GM21717 (cell line): ENCODE measurements around the gene BBS7.
A peak's percentile ranks its signal among the peaks of the same experiment; 100 is the strongest.

Experiments
- ATAC-seq: cut with Tn5 transposase; IDR thresholded peaks from one replicate; pipeline ENCODE4 v1.9.1; 2021; ENCODE audit warnings: mild to moderate bottlenecking, moderate library complexity; ENCODE audit not compliant: unreplicated experiment

The BBS7 gene

GRCh38 chr4:121829511-121829910 is 40.8 kb downstream of the BBS7 start:
- no peak for ATAC-seq

DNA sequence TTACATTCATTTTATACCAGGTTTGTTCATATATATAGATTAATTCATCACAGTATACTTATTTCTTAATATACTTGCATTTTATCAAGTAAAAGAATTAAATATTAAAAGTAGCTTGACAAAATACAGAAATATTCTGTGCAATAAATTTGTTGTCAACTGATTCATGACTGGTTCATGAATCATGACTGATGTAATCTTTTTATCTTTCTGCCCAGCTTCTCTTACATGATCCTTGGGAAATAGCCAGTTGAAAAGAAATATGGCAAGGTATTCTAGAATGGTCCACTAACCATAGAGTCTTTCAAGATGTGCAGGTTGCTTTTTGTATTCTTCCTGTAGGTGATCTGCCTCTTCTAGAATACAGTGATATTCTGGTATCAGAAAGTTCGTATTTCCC is 42.4 kb downstream of the BBS7 start:
- no peak for ATAC-seq

DNA sequence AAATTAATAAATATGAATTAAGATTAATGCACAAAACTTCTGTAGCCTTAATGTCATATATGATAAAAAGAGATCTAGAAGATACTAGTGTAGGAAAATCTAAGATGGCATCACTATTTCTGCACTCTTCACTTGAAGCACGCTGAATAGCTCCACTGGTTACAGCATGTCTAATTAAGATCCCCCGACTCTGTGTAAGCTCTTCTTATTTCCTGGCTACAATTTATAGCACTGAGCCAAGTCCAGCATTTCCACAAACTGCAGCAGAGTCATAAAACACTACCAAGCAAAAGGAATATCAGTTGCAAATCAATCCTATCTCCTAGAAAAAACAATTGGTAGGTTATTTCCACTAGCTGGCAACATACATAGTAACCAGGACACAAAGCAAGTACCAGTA is 45.3 kb downstream of the BBS7 start:
- no peak for ATAC-seq

- ATAC-seq: peak; percentile 0
Measured at GRCh38 chr4:121824171-121824527, 46.1 kb downstream of the BBS7 start.

- peak; percentile 96 for ATAC-seq
Measured at GRCh38 chr4:121823505-121824170, 46.6 kb downstream of the BBS7 start, which contains the start of gene CCNA2. TSS of gene CCNA2 (minus strand) at chr4:121823883. CDS start at chr4:121823628, 255 bp downstream.

- ATAC-seq: peak; percentile 36
Measured at GRCh38 chr4:121822796-121823504, 47.3 kb downstream of the BBS7 start.

DNA sequence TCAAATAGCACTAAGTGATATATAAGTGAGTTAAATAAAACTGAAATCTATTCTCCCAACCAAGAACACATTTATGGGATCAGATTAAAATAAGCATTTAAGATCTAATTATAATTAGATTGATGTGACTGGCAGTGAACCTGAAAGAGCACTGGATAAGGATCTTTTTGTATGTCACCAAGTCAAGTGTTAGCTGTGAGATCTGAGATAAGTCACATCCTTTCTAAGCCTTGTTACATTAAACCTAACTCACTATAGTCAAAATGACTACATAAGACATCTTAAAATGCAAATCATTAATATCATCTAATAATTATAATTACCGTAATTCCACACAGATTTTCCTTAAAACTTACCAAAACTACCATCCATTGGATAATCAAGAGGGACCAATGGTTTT is 48.2 kb downstream of the BBS7 start:
- no peak for ATAC-seq

- ATAC-seq: no peak
Measured at GRCh38 chr4:121819216-121819965, 50.9 kb downstream of the BBS7 start.

GRCh38 chr4:121818215-121818614 is 52.1 kb downstream of the BBS7 start:
- no peak for ATAC-seq

GRCh38 chr4:121817701-121818100 is 52.6 kb downstream of the BBS7 start:
- ATAC-seq: no peak

DNA sequence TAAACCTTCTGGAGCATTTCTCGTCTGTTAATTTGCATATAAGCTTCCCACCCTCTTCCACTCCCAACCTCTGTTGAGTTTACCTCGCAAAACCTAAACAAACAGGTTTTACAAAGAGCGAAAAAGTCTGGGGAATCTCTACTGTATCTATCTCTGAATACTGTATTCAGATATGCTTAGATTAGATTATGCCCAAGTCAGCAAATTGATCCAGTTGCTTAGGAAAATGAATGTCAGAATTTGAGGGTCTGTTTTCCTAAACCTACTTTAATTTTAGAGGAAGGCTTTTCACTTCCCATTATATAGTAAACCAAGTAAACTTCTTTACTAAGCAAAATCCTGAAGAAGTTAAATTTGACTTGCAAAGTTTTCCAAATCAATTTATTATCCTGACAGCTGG is 53.3 kb downstream of the BBS7 start:
- no peak for ATAC-seq

GRCh38 chr4:121814756-121815155 is 55.5 kb downstream of the BBS7 start:
- no peak for ATAC-seq

DNA sequence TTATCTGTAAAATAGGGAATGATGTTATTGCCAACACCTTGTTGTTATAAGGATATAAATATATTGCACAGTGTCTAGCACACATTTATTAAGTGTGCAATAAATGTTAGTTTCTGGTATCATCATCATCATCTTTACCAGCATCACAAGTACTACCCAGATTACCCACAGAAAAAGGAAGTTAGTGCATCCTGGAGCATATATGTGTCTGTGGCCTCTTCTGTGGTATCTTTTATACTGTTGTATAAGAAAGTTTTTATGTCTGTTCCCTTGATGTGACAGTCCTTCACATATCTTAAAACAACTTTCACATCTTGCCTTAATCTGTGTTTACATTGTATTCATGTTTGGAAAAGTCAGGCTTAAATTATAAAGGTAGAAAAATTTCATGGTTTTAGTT is 59.2 kb downstream of the BBS7 start:
- ATAC-seq: no peak

GRCh38 chr4:121806411-121806810 is 63.9 kb downstream of the BBS7 start:
- ATAC-seq: no peak

GRCh38 chr4:121801715-121802075 is 68.6 kb downstream of the BBS7 start:
- no peak for ATAC-seq

- ATAC-seq: peak; percentile 85
Measured at GRCh38 chr4:121800961-121801714, 69.1 kb downstream of the BBS7 start, which contains the start of gene EXOSC9. TSS of gene EXOSC9 (plus strand) at chr4:121801323. CDS start at chr4:121801425, 102 bp downstream.

- ATAC-seq: peak; percentile 18
Measured at GRCh38 chr4:121800638-121800960, 69.7 kb downstream of the BBS7 start.

GRCh38 chr4:121799867-121800501 is 70.3 kb downstream of the BBS7 start:
- ATAC-seq: no peak

GRCh38 chr4:121799208-121799823 is 71.0 kb downstream of the BBS7 start:
- no peak for ATAC-seq

GRCh38 chr4:121796283-121796682 is 74.0 kb downstream of the BBS7 start:
- no peak for ATAC-seq
